ENCODE measurements around the gene PCDH1.

DNA sequence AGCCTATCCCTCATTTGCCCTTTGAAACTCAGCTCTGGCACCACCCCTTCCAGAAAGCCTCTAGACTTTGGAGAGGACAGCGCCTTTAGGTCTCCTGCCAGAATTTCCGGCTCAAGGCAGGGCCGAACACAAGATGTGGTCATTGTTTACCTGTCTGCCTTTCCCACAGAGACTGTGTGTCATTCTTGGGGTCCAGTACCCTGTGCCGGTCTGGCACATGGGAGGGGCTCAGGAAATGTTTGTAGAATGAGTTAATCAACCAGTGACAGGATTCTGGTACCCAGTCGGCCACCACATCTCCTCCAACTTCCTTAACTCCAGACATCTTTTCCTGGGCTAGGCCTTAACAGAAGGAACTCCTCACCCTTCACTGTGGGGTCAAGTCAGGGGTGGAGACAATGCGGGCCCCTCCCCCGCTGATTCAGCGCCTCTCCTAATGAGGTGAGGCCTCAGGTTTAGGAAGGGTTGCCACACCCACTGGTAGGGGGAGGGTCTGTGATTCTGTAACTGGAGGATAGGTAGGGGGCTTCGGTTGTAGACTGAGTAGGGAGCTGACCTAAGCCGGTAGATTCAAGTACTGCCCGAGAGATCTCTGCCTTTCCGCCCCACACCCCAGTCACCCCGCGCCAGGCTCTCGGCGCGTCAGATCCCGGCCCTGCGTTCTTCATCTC lies 29.3 kb downstream of the PCDH1 start:
- TF ChIP-seq, protein P1, sequence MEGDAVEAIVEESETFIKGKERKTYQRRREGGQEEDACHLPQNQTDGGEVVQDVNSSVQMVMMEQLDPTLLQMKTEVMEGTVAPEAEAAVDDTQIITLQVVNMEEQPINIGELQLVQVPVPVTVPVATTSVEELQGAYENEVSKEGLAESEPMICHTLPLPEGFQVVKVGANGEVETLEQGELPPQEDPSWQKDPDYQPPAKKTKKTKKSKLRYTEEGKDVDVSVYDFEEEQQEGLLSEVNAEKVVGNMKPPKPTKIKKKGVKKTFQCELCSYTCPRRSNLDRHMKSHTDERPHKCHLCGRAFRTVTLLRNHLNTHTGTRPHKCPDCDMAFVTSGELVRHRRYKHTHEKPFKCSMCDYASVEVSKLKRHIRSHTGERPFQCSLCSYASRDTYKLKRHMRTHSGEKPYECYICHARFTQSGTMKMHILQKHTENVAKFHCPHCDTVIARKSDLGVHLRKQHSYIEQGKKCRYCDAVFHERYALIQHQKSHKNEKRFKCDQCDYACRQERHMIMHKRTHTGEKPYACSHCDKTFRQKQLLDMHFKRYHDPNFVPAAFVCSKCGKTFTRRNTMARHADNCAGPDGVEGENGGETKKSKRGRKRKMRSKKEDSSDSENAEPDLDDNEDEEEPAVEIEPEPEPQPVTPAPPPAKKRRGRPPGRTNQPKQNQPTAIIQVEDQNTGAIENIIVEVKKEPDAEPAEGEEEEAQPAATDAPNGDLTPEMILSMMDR (conservative IDR thresholded peaks at IDR 0.05), result no peak
- no peak for TF ChIP-seq ZFX (IDR thresholded peaks at IDR 0.05)

All from C4-2B (cell line).